GM12892 (cell line): ENCODE measurements around the gene BAIAP2.

ENCODE experiments used
- POLR2A ChIP-seq: IDR thresholded peaks from 2 replicates; pipeline ENCODE4 v1.6.1; 2011; ENCODE audit warnings: low read depth, low read length, control low read depth
- POLR2AphosphoS5 ChIP-seq: IDR thresholded peaks from 2 replicates; pipeline ENCODE4 v1.6.1; 2011; ENCODE audit warnings: low read depth, low read length, control low read depth

- TF ChIP-seq POLR2AphosphoS5, result no peak
- no peak for TF ChIP-seq POLR2A
Observed at GRCh38 chr17:81062014-81062780, 27.2 kb downstream of the BAIAP2 start.
